T follicular helper cell (primary cell): ENCODE results near the gene PRDM16.

Experiments
- DNase-seq: peaks from one replicate; pipeline ENCODE4 v3.0.0-alpha.2; 2020; ENCODE audit warnings: low read depth

The PRDM16 gene

GRCh38 chr1:3053986-3054385 lies 15.0 kb upstream of the PRDM16 start:
- no peak for DNase-seq

- no peak for DNase-seq
Observed at GRCh38 chr1:3054474-3054873, 14.5 kb upstream of the PRDM16 start.

DNA sequence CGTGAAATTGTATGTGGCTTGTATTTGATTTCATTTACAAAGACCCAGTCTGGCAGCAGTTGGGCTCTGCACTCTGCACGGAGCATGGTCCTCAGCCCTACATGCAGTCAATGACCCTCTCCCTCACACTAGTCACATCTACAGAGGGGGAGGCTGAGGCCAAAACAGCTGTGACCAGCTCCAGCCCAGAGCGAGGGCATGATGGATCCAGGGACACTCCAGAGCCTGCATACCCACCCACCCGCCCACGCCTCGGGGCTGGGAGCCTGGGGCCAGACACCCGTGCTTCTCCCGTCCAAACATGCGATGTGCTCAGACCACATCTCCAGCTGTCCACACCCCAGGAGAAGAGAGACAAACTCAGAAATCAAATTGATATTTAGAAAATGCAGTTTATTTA lies 14.0 kb upstream of the PRDM16 start:
- no peak for DNase-seq

GRCh38 chr1:3056641-3057040 lies 12.4 kb upstream of the PRDM16 start:
- DNase-seq: no peak

DNA sequence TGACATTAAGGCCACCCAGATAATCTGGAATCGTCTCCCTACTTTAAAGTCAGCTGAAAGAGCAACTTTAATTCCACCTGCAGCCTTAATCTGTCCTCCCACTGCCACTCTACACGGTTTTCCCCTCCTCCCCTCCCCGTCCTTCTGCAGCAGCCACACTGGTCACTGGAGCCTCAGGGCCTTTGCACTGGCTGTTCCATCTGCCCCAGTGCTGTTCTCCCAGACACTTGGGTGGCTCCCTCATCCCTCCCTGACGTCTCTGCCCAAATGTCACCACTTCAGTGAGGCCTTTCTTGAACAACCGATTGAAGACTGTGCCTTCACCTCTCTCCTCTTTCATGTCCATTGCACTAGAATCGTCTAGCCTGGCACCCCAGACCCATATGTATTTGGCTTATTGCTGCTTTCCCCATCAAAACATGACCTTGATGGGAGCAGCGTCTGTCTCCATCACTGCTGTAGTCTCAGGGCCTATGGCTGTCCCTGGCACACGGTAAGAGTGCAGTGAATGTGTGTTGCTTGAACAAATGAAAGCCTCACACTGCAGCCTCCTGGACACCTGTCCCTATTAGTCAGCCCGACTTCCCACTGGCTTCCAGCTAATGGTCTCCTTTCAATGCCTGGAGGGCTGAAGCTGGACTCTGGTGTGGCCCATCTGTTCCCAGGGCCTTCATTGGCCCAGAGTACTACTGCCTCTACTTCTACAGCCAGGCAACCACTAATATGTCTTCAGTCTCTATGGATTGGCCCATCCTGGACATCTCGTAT lies 10.6 kb upstream of the PRDM16 start:
- no peak for DNase-seq

DNA sequence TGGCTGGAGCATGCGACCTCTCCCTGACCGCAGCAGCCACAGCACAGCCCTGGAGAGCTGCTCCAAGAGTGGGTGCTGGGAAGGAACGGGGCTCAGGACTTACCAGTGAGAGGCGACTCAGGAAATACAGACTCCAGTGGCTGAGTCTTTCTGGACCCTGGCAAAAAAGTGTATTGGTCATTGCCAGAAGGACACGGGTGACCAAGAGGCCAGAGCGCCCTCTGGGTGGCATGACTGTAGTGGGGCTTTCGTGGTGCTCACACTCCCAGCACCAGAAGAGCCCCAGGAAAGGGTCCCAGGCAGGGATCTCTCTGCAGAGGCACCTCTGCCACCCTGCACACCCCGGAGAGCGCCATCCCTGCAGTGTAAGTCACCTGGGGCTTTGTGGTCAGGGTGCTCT lies 8.9 kb upstream of the PRDM16 start:
- DNase-seq: no peak

DNA sequence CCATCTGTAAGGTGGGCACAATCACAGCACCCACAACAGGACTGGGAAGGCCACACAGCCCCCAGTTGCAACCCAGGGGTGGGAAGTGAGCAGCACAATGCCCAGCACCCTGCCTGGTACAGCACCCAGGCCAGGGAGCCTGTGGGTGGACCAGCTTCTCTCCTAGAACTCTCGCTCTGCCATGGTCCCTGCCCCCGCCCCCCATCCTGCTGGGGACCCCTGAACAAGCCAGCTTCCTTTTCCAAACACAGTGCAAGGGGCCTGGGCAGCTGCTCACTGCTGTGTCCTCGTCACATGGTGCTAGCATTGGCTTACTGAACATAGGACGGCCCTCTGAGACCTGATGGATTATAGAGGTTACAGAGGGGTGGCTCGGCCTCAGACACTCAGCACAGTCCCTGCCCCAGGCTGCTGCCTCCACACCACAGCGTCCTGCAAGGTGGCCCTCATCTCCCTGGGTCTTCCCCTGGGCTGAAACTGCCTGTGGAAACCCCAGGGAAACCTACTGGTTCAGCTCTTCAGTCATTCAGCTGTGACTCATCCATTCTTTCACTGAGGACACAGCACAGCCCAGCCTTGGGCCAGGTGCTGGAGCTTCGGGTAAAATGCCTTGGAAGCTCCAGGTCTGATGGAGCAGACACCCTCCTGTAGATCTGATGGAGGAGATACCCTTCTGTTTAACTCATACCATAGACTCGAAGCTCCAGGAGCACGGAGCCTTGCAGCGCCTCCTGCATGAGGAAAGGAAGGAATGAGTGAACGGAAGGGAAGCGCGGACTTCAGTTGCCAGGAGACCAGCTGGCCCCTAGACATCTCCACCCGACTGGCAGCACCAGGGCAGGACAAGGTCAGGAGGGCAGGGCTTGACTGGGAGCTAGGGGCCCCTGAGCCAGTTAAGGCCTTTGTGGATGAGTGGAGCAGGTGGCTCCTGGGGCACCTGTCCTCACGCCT lies 8.1 kb upstream of the PRDM16 start:
- DNase-seq: no peak

- DNase-seq: no peak
Observed at GRCh38 chr1:3061566-3061965, 7.4 kb upstream of the PRDM16 start.

GRCh38 chr1:3061981-3062615 lies 6.9 kb upstream of the PRDM16 start:
- no peak for DNase-seq

DNA sequence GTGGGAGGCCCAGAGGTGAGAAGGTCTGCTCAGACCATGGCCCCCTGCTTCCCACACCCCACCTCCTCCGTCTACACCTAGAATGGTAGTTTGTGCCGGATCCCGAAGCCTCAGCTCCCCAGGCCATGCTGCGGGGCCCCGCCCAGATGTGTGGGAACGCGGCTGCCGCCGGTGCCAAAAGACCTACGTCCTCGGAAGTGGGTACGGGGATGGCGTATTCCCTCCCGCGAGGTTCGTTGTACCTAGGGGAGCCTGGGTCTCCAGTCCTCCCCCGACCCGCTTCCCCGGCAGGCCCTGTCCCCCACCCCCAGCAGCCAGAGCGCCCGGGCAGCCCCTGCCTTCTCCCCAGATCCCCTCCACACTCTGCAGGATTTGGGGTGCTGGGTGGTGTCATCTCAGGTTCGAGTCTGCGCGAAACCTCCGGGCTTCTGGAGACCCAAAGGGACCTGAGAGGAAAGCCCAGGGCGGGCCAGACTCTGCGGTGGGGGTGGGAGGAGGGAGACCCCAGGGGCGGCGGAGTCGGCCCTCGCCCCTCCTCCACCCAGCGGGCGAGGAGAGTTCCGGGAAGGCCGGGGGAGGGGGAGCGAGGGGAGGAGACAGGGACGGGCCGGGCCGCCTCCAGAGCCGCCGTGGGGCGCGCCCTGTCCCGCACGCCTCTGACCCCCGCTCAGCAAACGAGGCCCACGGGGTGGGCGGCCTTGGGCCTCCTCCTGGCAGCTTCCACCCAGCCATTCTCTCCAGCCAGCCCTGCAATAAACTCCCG lies 6.2 kb upstream of the PRDM16 start:
- no peak for DNase-seq

DNA sequence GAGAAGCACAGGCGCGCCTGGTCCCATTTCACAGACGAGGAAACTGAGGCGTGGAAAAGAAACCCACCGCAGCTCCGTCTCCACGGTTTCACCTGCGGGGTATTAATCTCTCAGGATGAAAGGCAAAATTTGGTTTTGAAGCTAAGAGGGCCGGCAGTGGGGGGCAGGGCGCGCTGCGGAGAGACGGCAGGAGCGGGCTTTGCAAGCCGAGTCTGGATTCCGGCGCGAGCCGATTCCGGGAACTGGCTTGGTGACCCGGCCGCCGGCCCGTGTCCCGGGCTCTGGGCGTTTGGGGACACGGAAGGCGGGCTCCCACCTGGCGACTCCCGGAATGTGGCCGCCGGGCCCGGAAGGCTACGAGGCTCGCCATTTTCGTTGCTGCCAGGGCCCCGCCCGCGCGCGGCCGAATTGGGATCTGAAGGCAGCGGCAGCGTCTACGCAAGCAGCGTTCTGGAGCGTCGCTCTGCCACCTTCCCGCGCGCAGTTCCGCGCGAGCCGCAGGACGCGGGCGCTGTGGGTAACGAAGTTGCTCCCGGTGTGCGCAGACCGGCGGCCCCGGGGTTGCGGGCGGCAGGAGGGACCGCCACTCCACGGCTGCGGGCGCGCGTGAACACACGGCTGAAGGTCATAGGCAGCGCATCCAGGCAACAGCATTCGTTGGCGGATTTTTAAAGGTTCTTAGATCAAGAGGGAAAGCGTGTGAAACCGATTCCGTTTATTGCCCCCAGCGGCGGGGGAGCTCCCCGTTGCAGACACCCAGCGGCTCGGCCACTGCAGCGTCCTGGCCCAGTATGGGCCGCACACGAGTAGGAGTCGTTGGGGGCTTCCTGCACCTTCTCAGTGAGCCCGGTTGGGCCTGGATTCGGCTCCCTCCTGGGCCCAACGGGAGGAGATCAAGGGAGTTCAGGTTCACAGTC lies 5.4 kb upstream of the PRDM16 start:
- no peak for DNase-seq

- DNase-seq: no peak
Observed at GRCh38 chr1:3064296-3064850, 4.6 kb upstream of the PRDM16 start.

DNA sequence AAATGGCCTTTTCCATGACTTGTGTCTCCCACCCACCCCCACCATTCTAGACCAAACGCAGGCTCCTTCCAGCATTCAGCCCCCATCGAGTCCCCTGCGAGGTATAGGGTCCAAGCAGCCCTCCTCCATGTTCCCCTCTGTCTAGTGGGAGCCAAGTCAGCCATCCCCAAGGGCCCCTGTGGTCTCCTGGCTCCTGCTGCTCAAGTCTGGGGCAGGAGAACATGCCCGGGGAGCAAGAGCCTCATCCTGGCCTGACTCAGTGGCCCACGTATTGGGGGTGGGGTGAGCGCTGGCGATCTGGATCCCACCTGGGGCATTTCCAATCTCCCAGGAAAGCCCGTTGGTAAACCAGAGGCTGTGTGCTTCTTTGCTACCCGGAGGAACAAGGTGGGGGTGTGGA lies 4.1 kb upstream of the PRDM16 start:
- no peak for DNase-seq

DNA sequence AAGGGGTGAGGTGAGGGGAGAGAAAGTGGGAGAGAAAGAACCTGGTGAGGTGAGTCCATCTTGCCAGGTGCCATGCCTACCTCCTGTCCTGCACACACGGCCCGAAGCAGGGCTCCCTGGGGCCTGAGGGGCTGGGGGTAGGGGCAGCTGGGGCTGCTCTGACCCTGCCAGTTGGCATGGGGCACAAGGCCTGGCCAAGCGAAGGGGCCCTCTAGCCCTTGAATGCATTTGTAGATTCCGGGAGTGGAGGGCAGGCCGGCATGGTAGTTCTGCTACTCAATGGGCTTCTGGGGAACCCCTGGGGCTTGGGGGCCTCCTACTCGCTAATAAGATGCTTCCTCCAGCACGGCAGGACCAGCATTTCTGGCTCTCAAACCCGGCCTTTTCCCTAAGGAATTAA lies 3.6 kb upstream of the PRDM16 start:
- DNase-seq: no peak

GRCh38 chr1:3065797-3066196 lies 3.2 kb upstream of the PRDM16 start:
- no peak for DNase-seq

- DNase-seq: no peak
Observed at GRCh38 chr1:3066250-3066711, 2.7 kb upstream of the PRDM16 start.

- DNase-seq: no peak
Observed at GRCh38 chr1:3066826-3067225, 2.2 kb upstream of the PRDM16 start.

DNA sequence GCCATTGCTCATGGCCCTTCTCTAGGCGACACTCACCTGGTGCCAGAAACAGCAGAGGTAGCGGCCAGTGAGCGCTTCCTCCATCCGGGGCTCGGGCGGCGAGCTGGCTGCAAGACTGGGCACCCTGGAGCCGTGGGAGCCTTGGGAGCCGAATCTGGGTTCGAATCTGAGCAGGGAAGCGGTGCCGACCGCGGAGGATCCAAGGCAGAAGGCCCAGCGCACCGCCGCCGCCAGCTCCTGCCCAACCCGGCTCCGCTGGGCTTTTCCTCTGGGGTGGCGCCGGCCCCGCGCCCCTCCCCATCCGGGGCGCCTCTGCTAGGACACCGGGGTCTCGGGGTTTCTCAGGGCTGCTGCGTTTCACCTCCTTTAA lies 1.7 kb upstream of the PRDM16 start:
- DNase-seq: no peak

DNA sequence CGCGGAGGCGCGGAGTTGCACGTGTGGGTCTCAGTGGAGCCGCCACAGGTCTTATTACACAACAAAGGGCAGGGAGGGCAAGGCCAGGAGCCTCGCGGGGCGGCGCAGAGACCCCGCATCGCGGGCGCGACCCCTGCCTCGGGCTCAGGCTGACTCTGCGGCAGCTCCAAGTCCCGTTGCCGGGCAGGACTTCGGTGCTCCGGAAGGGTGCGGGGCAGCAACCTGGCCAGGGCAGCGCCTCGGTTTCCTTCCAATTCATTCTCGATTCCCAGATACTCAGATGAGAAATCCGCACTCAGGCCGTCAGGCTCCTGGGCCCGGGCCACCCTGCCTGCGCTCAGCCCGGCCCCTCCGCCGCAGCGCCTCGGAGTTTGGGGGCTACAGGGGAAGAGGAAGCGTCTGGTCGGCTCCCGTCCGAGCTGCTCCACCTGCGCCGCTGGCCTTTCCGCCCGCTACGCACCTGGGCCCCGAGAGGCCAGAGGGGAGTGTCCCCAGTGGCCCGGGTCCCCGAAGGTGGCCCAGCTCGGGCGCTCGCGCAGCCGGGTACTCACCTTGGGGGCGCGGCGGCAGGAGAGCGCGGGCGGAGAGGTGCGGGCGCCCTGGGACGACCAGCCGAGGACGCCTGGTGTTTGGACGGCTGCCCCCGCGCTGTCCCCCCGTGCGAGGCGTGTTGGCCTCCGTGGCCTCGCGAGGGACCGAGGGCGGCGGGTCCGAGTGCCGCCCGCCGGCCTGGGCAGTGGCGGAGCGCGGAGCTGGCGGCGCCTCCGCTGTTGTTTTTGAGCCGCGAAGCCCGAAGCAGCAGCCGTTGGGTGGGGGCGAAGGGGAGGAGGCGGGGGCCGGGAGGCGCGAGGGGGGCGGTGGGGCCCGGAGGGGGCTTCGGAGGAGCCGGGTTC lies 1.1 kb upstream of the PRDM16 start:
- DNase-seq: no peak
